Suprapubic skin (tissue), 4 donors: ENCODE measurements around the gene C16orf96. TPM values are rescaled to one million over a fixed set of nuclear protein-coding genes. Genes with fewer than 3 reads are reported as not detected.
A peak's percentile ranks its signal among the peaks of the same experiment; 100 is the strongest.

Source experiments
- DNase-seq, 2 donors: peaks; one replicate each; pipeline ENCODE4 v3.0.0-alpha.2; 2019; ENCODE audit warnings: low spot score in 2 of 2
- H3K27ac ChIP-seq: fragments of 200-600 bp; sonication (generic); one replicate; pipeline ENCODE4 v1.5.1; 2019
- H3K27me3 ChIP-seq: fragments of 200-600 bp; sonication (generic); one replicate; pipeline ENCODE4 v1.5.1; 2019
- H3K36me3 ChIP-seq: fragments of 200-600 bp; sonication (generic); one replicate; pipeline ENCODE4 v1.5.1; 2019
- H3K4me1 ChIP-seq: fragments of 200-600 bp; sonication (generic); one replicate; pipeline ENCODE4 v1.5.1; 2019
- H3K4me3 ChIP-seq: fragments of 200-600 bp; sonication (generic); one replicate; pipeline ENCODE4 v1.5.1; 2019; ENCODE audit warnings: mild to moderate bottlenecking
- H3K9me3 ChIP-seq: fragments of 200-600 bp; sonication (generic); one replicate; pipeline ENCODE4 v1.5.1; 2019
- CTCF ChIP-seq, 2 donors: fragments of 200-600 bp in 1 of 2; fragments of 450-650 bp in 1 of 2; sonication (generic) in 1 of 2; IDR thresholded peaks; one replicate each; pipeline ENCODE4 v1.5.1; 2016 to 2019; ENCODE audit warnings: antibody characterized with exemption in 2 of 2, mild to moderate bottlenecking in 1 of 2, moderate library complexity in 1 of 2
- EP300 ChIP-seq: sonication (generic); formaldehyde crosslinking; IDR thresholded peaks from one replicate; pipeline ENCODE4 v1.6.1; 2017; ENCODE audit warnings: antibody characterized with exemption
- POLR2A ChIP-seq, 2 donors: fragments of 450-650 bp; IDR thresholded peaks; one replicate each; pipeline ENCODE4 v1.6.1; 2017; ENCODE audit warnings: antibody characterized with exemption in 2 of 2, mild to moderate bottlenecking in 2 of 2, moderate library complexity in 2 of 2
- POLR2AphosphoS5 ChIP-seq, 3 donors: sonication (generic); formaldehyde crosslinking; IDR thresholded peaks; one replicate each; pipeline ENCODE4 v1.6.1; 2017; ENCODE audit warnings: antibody characterized with exemption in 3 of 3
- WGBS: methylation state at CpG from one replicate; pipeline ENCODE4 v1.1.5; 2018; 5-methylcytosine and 5-hydroxymethylcytosine counted together
- total RNA-seq, 4 donors: library from RNA; depleted of rRNA; stranded (reverse); fragments of >200 nt; gene quantifications; one replicate each; pipeline ENCODE4 v1.1.0, GENCODE V29; 2016

Gene C16orf96
- total RNA-seq, 4 donors from 2014 or later, result 0.15 to 1.2 (median 0.33) TPM

DNA sequence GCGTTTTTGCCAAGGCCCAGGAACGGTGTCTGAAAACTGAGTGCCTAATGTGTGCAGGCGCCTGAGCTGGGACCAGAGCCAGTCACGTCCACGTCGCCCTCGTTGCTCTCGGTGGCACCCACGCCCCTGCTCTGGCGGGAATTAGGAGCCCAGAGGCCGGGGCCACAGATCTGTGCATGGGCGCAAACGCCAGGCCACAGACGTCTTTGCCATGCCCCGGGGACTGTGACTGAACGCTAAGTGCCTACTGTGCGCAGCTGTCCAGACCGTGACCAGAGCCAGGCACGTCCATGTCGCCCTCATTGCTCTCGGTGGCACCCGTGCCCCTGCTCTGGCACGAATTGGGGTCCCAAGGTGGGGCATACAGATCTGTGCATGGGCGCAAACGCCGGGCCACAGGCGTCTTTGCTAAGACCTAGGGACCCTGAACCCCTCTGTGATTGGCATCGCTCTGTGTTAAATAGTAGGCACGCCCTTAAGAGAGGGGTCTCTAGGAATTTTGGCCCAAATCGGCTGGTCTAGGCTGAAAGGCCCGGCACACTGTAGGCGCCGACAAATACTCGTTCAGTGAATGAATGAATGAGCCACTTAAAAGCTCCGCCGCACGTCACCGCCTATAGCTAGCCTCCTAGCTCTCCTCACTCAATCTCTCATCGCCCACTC is 59.4 kb downstream of the C16orf96 start:
- TF ChIP-seq POLR2AphosphoS5 (IDR thresholded peaks at IDR 0.05) (no peak), POLR2A (IDR thresholded peaks at IDR 0.05) (no peak), CTCF (IDR thresholded peaks at IDR 0.05) (no peak), EP300 (no peak)
- H3K36me3 ChIP-seq, result no peaks in the 10 kb centered on the region
- H3K4me1 ChIP-seq, result peaks cover 65% of the 10 kb centered on the region
- no peaks in the 10 kb centered on the region for H3K9me3 ChIP-seq
- 43% methylated on average over 15 of the region's 39 CpGs for whole genome bisulfite sequencing
- no peaks in the 10 kb centered on the region for H3K27me3 ChIP-seq
- peak overlapping the region; percentile 99 for H3K4me3 ChIP-seq
- peak overlapping the region; percentile 80 for H3K27ac ChIP-seq
- no peak for DNase-seq

DNA sequence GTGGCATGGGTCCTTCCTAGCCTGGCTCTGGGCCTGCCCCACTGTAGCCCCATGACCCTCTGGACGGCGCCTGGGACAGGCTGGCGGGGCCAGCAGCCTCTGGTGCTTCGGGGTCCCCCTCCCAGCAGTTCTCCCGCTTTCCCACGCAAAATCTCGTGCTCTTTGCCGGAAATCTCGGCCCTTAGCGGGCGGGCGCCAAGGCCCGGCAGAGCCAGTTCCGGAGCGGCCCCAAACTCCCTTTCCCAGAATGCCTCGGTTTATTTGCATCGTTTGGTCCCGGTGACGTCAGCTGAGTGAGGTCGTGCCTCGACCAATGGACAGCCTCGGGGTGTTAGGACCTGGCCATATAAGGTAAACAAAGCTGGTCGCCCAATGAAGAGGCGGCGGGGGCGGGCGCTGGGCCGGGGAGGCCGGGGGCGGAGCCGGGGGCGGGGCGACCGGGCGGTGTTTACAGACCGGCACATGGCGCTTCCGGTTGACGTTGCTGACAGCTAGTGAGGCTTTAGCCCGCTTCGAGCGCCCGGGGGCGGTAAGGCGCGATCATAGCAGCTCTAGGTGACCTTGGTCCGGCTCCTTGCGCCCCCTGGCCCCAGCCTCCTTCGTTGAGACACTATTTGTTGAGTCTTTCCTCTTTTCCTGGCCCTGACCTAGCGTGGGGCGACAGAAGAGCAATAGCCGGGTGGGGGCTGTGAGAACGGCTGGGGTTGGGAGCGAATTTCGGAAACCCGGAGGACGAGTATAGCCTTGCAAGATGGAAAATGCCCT is 60.1 kb downstream of the C16orf96 start:
- peaks cover 63% of the 10 kb centered on the region for H3K4me1 ChIP-seq

GRCh38 chr16:4617880-4618279 is 61.7 kb downstream of the C16orf96 start:
- Histone ChIP-seq H3K27me3 (no peaks in the 10 kb centered on the region), H3K27ac (no peak overlapping the region), H3K9me3 (no peaks in the 10 kb centered on the region), H3K36me3 (no peaks in the 10 kb centered on the region), H3K4me1 (peaks cover 49% of the 10 kb centered on the region), H3K4me3 (no peak overlapping the region)
- WGBS, result 92% methylated on average over 8 of the region's 8 CpGs
- DNase-seq, result no peak
- TF ChIP-seq EP300 (no peak), POLR2A (IDR thresholded peaks at IDR 0.05) (no peak), CTCF (IDR thresholded peaks at IDR 0.05) (no peak), POLR2AphosphoS5 (IDR thresholded peaks at IDR 0.05) (no peak)

More for the DNA sequence above, 60.1 kb downstream of the C16orf96 start:
- TF ChIP-seq CTCF (IDR thresholded peaks at IDR 0.05) (peak in 1 of 2 donors; percentile 28), POLR2A (IDR thresholded peaks at IDR 0.05) (no peak), POLR2AphosphoS5 (IDR thresholded peaks at IDR 0.05) (peak in 1 of 3 donors; percentile 43), EP300 (no peak)
- H3K36me3 ChIP-seq, result no peaks in the 10 kb centered on the region
- H3K9me3 ChIP-seq, result no peaks in the 10 kb centered on the region
- under 1% methylated on average over 40 of the region's 57 CpGs for WGBS
- DNase-seq, result peak; percentile 100
- peak overlapping the region; percentile 96 for H3K27ac ChIP-seq
- H3K27me3 ChIP-seq, result no peaks in the 10 kb centered on the region
- peak overlapping the region; percentile 99 for H3K4me3 ChIP-seq

GRCh38 chr16:4618645-4619418 is 62.7 kb downstream of the C16orf96 start:
- Histone ChIP-seq H3K4me1 (peaks cover 39% of the 10 kb centered on the region), H3K27ac (no peak overlapping the region), H3K27me3 (no peaks in the 10 kb centered on the region), H3K9me3 (no peaks in the 10 kb centered on the region), H3K4me3 (no peak overlapping the region), H3K36me3 (no peaks in the 10 kb centered on the region)
- 71% methylated on average over 7 of the region's 8 CpGs for WGBS
- TF ChIP-seq POLR2AphosphoS5 (IDR thresholded peaks at IDR 0.05) (no peak), POLR2A (IDR thresholded peaks at IDR 0.05) (no peak), CTCF (IDR thresholded peaks at IDR 0.05) (no peak), EP300 (no peak)
- no peak for DNase-seq
